Nephron progenitor cell (in vitro differentiated cells): ENCODE data around the gene SMARCAL1.

Experiments
- DNase-seq: peaks from one replicate; pipeline ENCODE4 v3.0.0; 2021
- H3K27ac Mint-ChIP-seq: 2 replicates; pipeline ENCODE4 v1.8.0; 2021; ENCODE audit warnings: mild to moderate bottlenecking, moderate library complexity, mixed read lengths
- H3K27me3 Mint-ChIP-seq: 2 replicates; pipeline ENCODE4 v1.8.0; 2021; ENCODE audit warnings: mild to moderate bottlenecking, low read depth, mixed read lengths; ENCODE audit not compliant: poor library complexity
- H3K36me3 Mint-ChIP-seq: 2 replicates; pipeline ENCODE4 v1.8.0; 2021; ENCODE audit warnings: low read depth, mixed read lengths
- H3K4me1 Mint-ChIP-seq: 2 replicates; pipeline ENCODE4 v1.8.0; 2021; ENCODE audit warnings: mixed read lengths
- H3K4me3 Mint-ChIP-seq: 2 replicates; pipeline ENCODE4 v1.8.0; 2021; ENCODE audit warnings: mild to moderate bottlenecking, moderate library complexity, mixed read lengths
- H3K9me3 Mint-ChIP-seq: 2 replicates; pipeline ENCODE4 v1.8.0; 2021; ENCODE audit warnings: mild to moderate bottlenecking, moderate library complexity, mixed read lengths
- TF ChIP-seq, protein P1 (sequence below): fragments of 200-600 bp; sonication (generic); IDR thresholded peaks from 2 replicates; pipeline ENCODE4 v1.5.0; 2021; ENCODE audit warnings: antibody characterized with exemption

Gene SMARCAL1

DNA sequence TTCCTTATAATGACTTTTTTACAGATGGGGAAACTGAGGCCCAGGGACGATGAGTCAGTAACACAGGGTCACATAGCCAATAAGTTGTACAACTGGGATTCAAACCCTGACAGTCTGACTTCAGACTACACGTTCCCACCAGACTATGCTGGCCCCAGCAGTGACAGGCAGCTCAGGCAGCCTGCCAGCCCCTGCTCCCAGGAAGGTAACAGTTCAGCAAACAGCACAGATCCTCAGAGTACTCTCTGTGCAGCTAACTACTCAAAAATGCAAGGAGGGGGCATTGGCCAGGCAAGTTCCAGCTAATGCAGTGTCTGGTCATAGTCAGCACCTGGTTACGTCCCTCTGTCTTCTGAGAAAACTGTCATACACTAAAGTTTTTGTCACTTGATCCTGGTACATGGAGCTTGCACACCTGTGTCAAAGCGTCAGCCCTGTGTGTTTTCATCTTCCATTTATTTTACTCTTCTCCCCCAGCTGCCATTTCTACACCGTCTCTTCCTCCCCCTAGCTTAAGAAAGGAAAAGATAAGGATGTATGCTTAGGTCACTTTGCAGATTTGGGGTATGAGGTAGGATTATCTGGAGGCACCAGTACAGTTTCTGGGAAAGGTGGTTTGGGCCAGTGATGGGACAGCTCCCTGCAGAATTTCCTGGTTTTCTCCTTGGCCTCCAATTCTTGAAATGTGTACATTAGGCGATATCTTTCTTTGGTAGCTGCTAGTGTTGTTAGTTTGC lies 4.5 kb downstream of the SMARCAL1 start:
- TF ChIP-seq, protein P1, sequence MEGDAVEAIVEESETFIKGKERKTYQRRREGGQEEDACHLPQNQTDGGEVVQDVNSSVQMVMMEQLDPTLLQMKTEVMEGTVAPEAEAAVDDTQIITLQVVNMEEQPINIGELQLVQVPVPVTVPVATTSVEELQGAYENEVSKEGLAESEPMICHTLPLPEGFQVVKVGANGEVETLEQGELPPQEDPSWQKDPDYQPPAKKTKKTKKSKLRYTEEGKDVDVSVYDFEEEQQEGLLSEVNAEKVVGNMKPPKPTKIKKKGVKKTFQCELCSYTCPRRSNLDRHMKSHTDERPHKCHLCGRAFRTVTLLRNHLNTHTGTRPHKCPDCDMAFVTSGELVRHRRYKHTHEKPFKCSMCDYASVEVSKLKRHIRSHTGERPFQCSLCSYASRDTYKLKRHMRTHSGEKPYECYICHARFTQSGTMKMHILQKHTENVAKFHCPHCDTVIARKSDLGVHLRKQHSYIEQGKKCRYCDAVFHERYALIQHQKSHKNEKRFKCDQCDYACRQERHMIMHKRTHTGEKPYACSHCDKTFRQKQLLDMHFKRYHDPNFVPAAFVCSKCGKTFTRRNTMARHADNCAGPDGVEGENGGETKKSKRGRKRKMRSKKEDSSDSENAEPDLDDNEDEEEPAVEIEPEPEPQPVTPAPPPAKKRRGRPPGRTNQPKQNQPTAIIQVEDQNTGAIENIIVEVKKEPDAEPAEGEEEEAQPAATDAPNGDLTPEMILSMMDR = no peak
- no peak overlapping the region for H3K4me3 Mint-ChIP-seq
- H3K27ac Mint-ChIP-seq = no peak overlapping the region
- DNase-seq = no peak
- no peaks in the 10 kb centered on the region for H3K27me3 Mint-ChIP-seq
- H3K4me1 Mint-ChIP-seq = peaks cover 13% of the 10 kb centered on the region
- H3K36me3 Mint-ChIP-seq = peaks cover 65% of the 10 kb centered on the region
- no peaks in the 10 kb centered on the region for H3K9me3 Mint-ChIP-seq

DNA sequence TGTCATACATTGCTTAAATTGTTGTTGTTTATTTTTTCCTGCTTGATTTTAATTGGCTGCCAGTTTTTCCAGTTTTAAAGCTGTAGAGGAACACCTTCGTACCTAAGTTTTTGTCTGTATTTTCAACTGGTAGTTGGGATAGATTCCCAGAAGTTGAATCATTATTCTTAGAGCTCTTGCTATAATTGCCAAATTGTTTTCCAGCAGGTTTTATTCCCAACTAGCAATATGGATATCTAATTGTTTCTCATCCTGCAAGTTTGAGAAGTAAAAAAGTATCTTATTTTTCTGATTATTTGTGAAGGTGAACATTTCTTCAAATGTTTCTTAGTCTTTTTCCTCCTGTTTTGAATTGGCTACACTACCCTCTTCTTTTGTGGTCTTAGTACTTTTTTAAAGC lies 6.7 kb downstream of the SMARCAL1 start:
- H3K9me3 Mint-ChIP-seq = no peaks in the 10 kb centered on the region
- no peak overlapping the region for H3K27ac Mint-ChIP-seq
- no peaks in the 10 kb centered on the region for H3K27me3 Mint-ChIP-seq
- TF ChIP-seq, protein P1 = no peak
- peaks cover 4% of the 10 kb centered on the region for H3K4me1 Mint-ChIP-seq
- H3K4me3 Mint-ChIP-seq = no peak overlapping the region
- DNase-seq = no peak
- H3K36me3 Mint-ChIP-seq = peaks cover 79% of the 10 kb centered on the region

DNA sequence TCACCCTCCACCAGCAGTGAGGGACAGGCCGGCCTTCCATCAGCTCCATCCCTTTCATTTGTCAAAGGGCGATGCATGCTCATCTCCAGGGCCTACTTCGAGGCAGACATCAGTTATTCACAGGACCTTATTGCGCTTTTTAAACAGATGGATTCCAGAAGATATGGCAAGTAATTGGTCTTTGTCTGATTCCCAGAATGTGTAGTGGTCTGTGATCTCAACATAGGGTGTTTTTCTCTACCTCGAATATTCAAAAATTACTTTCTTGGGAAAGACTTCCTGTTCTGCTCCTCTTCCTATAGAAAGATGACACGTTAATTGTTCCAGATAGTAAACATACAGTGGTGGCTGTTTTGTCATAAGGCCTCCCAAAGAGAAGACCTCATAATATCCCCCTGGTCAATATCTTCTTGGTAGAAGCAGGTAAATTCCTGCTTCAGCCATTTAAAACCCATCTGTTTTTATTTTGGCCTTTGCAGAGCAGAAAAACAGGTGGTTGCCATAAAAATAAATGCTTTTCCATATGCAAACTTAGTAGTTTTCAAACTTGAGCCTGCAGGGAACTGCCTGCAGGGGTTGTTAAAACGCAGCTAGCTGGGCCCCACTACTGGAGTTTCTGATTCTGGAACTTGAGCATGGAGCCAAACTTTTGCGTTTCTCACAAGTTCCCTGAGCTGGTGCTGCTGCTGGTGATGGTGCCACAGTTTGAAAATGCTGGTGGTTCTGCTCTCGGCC lies 8.2 kb downstream of the SMARCAL1 start:
- Mint-ChIP-seq H3K4me1 (peaks cover 4% of the 10 kb centered on the region), H3K27ac (no peak overlapping the region), H3K9me3 (no peaks in the 10 kb centered on the region), H3K4me3 (no peak overlapping the region), H3K36me3 (peaks cover 86% of the 10 kb centered on the region), H3K27me3 (no peaks in the 10 kb centered on the region)
- DNase-seq = no peak
- TF ChIP-seq, protein P1 = no peak

DNA sequence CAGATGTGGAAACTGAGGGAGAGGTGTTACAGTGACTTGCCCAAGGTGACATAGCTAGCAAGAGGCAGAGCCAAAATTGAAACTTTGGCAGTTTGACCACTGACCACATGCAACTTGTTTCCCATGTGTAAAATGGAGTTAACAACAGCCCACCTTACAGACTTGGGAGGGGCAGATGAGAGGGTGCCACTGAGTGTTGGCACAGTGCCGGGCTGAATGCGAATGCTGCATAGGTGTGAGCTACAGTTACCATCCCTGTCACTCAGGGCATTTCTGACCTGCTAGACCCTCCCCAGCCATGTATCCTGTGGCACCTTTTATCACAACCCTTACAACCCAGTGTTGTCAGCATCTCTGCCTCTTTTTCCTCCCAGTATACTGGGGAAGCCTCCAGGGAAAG lies 10.8 kb downstream of the SMARCAL1 start:
- Mint-ChIP-seq H3K4me1 (no peaks in the 10 kb centered on the region), H3K4me3 (no peak overlapping the region), H3K27ac (no peak overlapping the region), H3K36me3 (peaks cover 78% of the 10 kb centered on the region), H3K27me3 (no peaks in the 10 kb centered on the region), H3K9me3 (no peaks in the 10 kb centered on the region)
- no peak for DNase-seq
- TF ChIP-seq, protein P1 = no peak

DNA sequence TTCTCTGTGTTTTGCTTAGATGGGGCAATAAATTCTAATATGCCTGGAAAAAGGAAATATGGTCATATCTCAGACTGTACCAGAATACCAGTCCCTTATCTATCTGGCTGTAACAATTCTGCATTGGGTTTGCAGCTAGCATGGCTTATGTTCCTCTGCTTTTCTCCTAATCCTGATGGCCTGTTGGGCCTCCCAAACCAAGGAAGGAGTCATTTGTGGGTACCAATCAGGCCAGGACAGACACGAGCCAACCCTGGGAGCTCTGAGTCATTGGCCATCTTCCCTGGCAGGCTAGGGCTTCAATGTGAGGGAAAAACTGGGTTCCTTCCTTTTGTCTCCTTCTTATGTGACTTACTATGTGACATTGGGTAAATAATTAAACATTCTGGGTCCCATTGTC lies 12.0 kb downstream of the SMARCAL1 start:
- Mint-ChIP-seq H3K9me3 (no peaks in the 10 kb centered on the region), H3K4me1 (no peaks in the 10 kb centered on the region), H3K27me3 (no peaks in the 10 kb centered on the region), H3K4me3 (no peak overlapping the region), H3K36me3 (peaks cover 79% of the 10 kb centered on the region), H3K27ac (no peak overlapping the region)
- DNase-seq = no peak
- TF ChIP-seq, protein P1 = no peak
